ENCODE data around the gene STRIP1. TPM values are rescaled to one million over a fixed set of nuclear protein-coding genes. Genes with fewer than 3 reads are reported as not detected.

The STRIP1 gene
- total RNA-seq, 1 donor from 2014 or later, result 43.7 TPM

GRCh38 chr1:110048240-110048639 lies 13.8 kb downstream of the STRIP1 start:
- peaks cover 49% of the 10 kb centered on the region for H3K36me3 Mint-ChIP-seq (ENCODE audit: low read depth)
- no peaks in the 10 kb centered on the region for H3K27me3 Mint-ChIP-seq (ENCODE audit: insufficient read depth)
- intact Hi-C loops (cut with micrococcal nuclease), result no loop called here
- no peak overlapping the region for H3K27ac Mint-ChIP-seq
- DNase-seq (ENCODE audit: low spot score), result no peak
- no peak overlapping the region for H3K4me3 Mint-ChIP-seq
- H3K9me3 Mint-ChIP-seq, result no peaks in the 10 kb centered on the region
- H3K4me1 Mint-ChIP-seq (ENCODE audit: low read depth), result no peaks in the 10 kb centered on the region

DNA sequence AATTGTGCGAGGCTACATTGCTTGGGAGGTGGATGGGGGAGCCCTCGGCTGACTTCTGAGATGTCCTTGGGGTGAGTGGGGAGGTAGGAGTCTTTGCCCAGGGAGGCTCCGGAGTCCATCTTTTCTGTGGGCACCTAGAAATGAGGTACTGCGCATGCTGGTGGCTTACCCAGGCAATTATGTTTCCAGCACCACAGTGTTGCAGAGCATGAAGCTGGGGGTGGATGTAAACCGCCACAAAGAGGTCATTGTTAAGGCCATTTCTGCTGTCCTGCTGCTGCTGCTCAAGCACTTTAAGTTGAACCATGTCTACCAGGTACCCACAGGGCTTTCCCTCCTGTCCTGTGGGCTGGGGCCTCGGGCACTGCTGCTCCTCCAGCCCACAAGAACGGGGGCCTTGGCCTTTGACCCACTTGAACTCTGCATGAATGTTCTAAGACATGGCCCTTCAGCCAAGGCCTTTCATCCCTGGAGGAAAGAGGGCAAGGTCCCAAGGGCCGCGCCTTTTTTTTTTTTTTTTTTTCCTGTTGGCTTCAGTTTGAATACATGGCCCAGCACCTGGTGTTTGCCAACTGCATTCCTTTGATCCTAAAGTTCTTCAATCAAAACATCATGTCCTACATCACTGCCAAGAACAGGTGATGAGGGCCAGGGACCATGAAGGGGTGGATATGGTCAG lies 14.6 kb downstream of the STRIP1 start:
- H3K4me1 Mint-ChIP-seq (ENCODE audit: low read depth), result no peaks in the 10 kb centered on the region
- H3K27me3 Mint-ChIP-seq (ENCODE audit: insufficient read depth), result no peaks in the 10 kb centered on the region
- H3K36me3 Mint-ChIP-seq (ENCODE audit: low read depth), result peaks cover 53% of the 10 kb centered on the region
- intact Hi-C loops (cut with micrococcal nuclease), result no loop called here
- no peaks in the 10 kb centered on the region for H3K9me3 Mint-ChIP-seq
- DNase-seq (ENCODE audit: low spot score), result no peak
- no peak overlapping the region for H3K27ac Mint-ChIP-seq
- H3K4me3 Mint-ChIP-seq, result no peak overlapping the region

DNA sequence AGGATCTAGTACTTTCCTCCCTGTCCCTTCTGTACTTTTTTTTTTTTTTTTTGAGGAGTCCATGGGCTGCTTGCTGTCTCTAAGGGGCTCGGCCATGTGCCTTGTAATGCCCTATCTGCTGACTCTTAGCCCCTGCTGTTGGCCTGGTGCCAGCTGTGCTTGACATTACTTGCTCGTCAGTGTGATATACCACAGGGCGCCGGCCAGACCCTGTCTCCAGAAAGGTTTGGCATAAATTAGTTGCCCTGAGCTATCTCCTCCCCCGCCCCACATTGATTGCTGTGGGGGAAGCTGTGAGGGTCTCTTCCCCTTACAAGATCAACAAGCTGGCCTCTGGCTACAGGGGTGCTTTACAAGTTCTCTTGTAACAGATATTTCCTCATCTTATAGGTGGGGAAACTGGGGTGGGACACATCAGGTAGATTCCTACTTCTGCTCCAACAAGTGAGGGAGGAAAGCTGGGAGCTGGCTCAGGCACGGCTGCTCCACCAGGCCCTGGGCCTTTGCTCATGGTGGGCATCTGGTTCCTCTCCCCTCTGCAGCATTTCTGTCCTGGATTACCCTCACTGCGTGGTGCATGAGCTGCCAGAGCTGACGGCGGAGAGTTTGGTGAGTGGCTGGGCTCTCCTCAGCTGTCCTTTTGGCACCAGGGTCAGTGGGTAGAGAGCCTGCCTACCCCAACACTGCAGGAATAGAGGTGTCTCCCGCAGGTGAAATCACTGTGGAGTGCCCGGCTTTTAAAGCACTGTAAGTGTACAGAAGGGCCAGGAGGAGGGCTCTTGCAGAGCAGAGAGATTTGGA lies 15.6 kb downstream of the STRIP1 start:
- no peak for DNase-seq (ENCODE audit: low spot score)
- no peak overlapping the region for H3K4me3 Mint-ChIP-seq
- H3K27me3 Mint-ChIP-seq (ENCODE audit: insufficient read depth), result no peaks in the 10 kb centered on the region
- no peaks in the 10 kb centered on the region for H3K9me3 Mint-ChIP-seq
- no peaks in the 10 kb centered on the region for H3K4me1 Mint-ChIP-seq (ENCODE audit: low read depth)
- H3K36me3 Mint-ChIP-seq (ENCODE audit: low read depth), result peaks cover 55% of the 10 kb centered on the region
- H3K27ac Mint-ChIP-seq, result no peak overlapping the region
- intact Hi-C loops (cut with micrococcal nuclease), result no loop called here

- no peak for DNase-seq (ENCODE audit: low spot score)
- Mint-ChIP-seq H3K27me3 (ENCODE audit: insufficient read depth) (no peaks in the 10 kb centered on the region), H3K4me1 (ENCODE audit: low read depth) (no peaks in the 10 kb centered on the region), H3K4me3 (no peak overlapping the region), H3K9me3 (no peaks in the 10 kb centered on the region), H3K27ac (no peak overlapping the region), H3K36me3 (ENCODE audit: low read depth) (peaks cover 58% of the 10 kb centered on the region)
- intact Hi-C loops (cut with micrococcal nuclease), result no loop called here
Measured at GRCh38 chr1:110050602-110051261, 16.3 kb downstream of the STRIP1 start.

DNA sequence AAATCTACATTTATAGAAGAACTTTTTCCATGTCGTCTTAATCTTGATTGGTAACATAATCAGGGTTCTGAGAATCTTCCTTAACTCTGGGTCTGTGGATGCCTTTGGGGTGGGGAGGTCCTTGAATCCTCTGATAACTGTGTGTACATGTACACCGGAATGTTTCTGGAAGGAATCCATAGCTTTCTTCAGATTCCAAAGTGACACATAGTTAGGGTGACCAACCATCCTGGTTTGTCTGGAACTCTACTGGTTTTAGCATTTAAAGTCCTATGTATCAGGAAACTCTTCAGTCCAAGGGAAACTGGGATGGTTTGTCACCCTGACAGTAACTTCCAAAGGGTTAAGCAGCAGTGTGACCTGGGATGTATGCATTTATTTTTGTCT lies 16.8 kb downstream of the STRIP1 start:
- intact Hi-C loops (cut with micrococcal nuclease), result no loop called here
- no peak overlapping the region for H3K4me3 Mint-ChIP-seq
- H3K9me3 Mint-ChIP-seq, result no peaks in the 10 kb centered on the region
- no peaks in the 10 kb centered on the region for H3K4me1 Mint-ChIP-seq (ENCODE audit: low read depth)
- H3K27me3 Mint-ChIP-seq (ENCODE audit: insufficient read depth), result no peaks in the 10 kb centered on the region
- no peak for DNase-seq (ENCODE audit: low spot score)
- H3K27ac Mint-ChIP-seq, result no peak overlapping the region
- peaks cover 55% of the 10 kb centered on the region for H3K36me3 Mint-ChIP-seq (ENCODE audit: low read depth)

GRCh38 chr1:110053552-110054428 lies 19.4 kb downstream of the STRIP1 start:
- Mint-ChIP-seq H3K27ac (no peak overlapping the region), H3K4me1 (ENCODE audit: low read depth) (no peaks in the 10 kb centered on the region), H3K9me3 (no peaks in the 10 kb centered on the region), H3K4me3 (no peak overlapping the region), H3K36me3 (ENCODE audit: low read depth) (peaks cover 49% of the 10 kb centered on the region), H3K27me3 (ENCODE audit: insufficient read depth) (no peaks in the 10 kb centered on the region)
- intact Hi-C loops (cut with micrococcal nuclease), result loop anchor here (1.0 to 2.0 kb wide), 2 partner anchors 53 to 63 kb away; no protein-coding TSS in a partner anchor
- peak; percentile 46 for DNase-seq (ENCODE audit: low spot score)

- peaks cover 6% of the 10 kb centered on the region for H3K4me1 Mint-ChIP-seq (ENCODE audit: low read depth)
- intact Hi-C loops (cut with micrococcal nuclease), result no loop called here
- no peak overlapping the region for H3K27ac Mint-ChIP-seq
- H3K36me3 Mint-ChIP-seq (ENCODE audit: low read depth), result peaks cover 50% of the 10 kb centered on the region
- H3K9me3 Mint-ChIP-seq, result no peaks in the 10 kb centered on the region
- DNase-seq (ENCODE audit: low spot score), result no peak
- no peak overlapping the region for H3K4me3 Mint-ChIP-seq
- no peaks in the 10 kb centered on the region for H3K27me3 Mint-ChIP-seq (ENCODE audit: insufficient read depth)
Measured at GRCh38 chr1:110055493-110056284, 21.3 kb downstream of the STRIP1 start.

DNA sequence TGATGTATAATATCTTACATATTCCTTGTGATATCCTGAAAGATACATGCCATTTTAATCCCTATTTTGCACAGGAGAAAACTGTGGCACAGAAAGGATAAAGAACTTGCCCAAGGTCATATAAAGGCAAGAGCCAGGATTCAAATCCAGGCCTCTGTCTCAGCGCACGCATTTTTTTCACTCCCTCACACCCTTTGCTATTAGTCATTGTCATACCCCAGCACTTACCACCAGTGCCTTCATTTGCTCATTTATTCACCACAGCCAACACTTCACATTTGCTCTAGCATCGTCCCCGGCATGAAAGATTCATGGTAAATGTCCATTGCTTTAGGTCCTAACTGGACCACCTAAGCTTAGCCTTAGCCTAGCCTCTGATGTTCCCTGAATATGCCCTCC lies 21.9 kb downstream of the STRIP1 start:
- no peaks in the 10 kb centered on the region for H3K9me3 Mint-ChIP-seq
- no peak for DNase-seq (ENCODE audit: low spot score)
- no peaks in the 10 kb centered on the region for H3K27me3 Mint-ChIP-seq (ENCODE audit: insufficient read depth)
- no peak overlapping the region for H3K27ac Mint-ChIP-seq
- intact Hi-C loops (cut with micrococcal nuclease), result no loop called here
- H3K4me1 Mint-ChIP-seq (ENCODE audit: low read depth), result peaks cover 6% of the 10 kb centered on the region
- H3K36me3 Mint-ChIP-seq (ENCODE audit: low read depth), result peaks cover 51% of the 10 kb centered on the region
- H3K4me3 Mint-ChIP-seq, result no peak overlapping the region

GRCh38 chr1:110056776-110057175 lies 22.4 kb downstream of the STRIP1 start:
- Mint-ChIP-seq H3K36me3 (ENCODE audit: low read depth) (peaks cover 47% of the 10 kb centered on the region), H3K4me1 (ENCODE audit: low read depth) (peaks cover 6% of the 10 kb centered on the region), H3K27ac (no peak overlapping the region), H3K9me3 (no peaks in the 10 kb centered on the region), H3K4me3 (no peak overlapping the region), H3K27me3 (ENCODE audit: insufficient read depth) (no peaks in the 10 kb centered on the region)
- no peak for DNase-seq (ENCODE audit: low spot score)
- intact Hi-C loops (cut with micrococcal nuclease), result no loop called here

GRCh38 chr1:110057963-110058518 lies 23.6 kb downstream of the STRIP1 start:
- Mint-ChIP-seq H3K27ac (no peak overlapping the region), H3K4me1 (ENCODE audit: low read depth) (peaks cover 6% of the 10 kb centered on the region)
- intact Hi-C loops (cut with micrococcal nuclease), result no loop called here

GRCh38 chr1:110058591-110058990 lies 24.2 kb downstream of the STRIP1 start:
- intact Hi-C loops (cut with micrococcal nuclease), result no loop called here
- H3K27me3 Mint-ChIP-seq (ENCODE audit: insufficient read depth), result no peaks in the 10 kb centered on the region
- no peak for DNase-seq (ENCODE audit: low spot score)
- H3K4me1 Mint-ChIP-seq (ENCODE audit: low read depth), result peaks cover 6% of the 10 kb centered on the region
- H3K36me3 Mint-ChIP-seq (ENCODE audit: low read depth), result peaks cover 37% of the 10 kb centered on the region
- H3K9me3 Mint-ChIP-seq, result no peaks in the 10 kb centered on the region
- H3K4me3 Mint-ChIP-seq, result no peak overlapping the region
- H3K27ac Mint-ChIP-seq, result no peak overlapping the region

More at GRCh38 chr1:110057963-110058518, 23.6 kb downstream of the STRIP1 start:
- Mint-ChIP-seq H3K4me3 (no peak overlapping the region), H3K36me3 (ENCODE audit: low read depth) (peaks cover 42% of the 10 kb centered on the region), H3K9me3 (no peaks in the 10 kb centered on the region), H3K27me3 (ENCODE audit: insufficient read depth) (no peaks in the 10 kb centered on the region)
- DNase-seq (ENCODE audit: low spot score), result no peak

Measured in activated T-helper 1 cell treated with anti-CD3 and anti-CD28 coated beads, Interleukin-12 subunit alpha, Interleukin-12 subunit beta, Interleukin-2, Interleukin-4 antibody, amounts not matched to agents 30 ng/mL and 10 ng/mL and 1 ng/mL, durations not matched to agents 14 hours and 24 hours and 36 hours (primary cell).